ENCODE data around the gene BLTP1.

The BLTP1 gene

DNA sequence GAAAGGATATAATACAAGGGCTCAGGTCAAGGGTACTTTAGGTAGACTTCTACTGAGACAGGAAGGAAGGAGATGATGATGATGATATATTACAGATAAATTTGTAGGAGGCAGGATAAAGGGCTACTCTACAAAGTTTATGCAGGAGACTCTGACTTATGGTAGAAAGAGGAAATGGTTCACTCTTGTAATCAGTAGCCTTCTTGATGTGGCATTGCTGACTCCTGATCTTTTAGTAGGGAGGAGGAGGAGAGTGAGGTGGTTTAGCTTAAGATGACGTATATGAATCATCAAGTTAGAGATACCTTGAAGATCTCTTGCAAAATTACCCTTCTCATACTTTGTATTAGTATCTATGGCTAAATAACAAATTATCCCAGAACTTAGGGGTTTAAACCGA is 4.7 kb downstream of the BLTP1 start:
- peaks cover 18% of the 10 kb centered on the region for H3K4me1 ChIP-seq (ENCODE audit: insufficient read depth, low read length)
- H3K4me2 ChIP-seq (ENCODE audit: insufficient read depth, low read length), result no peak overlapping the region
- no peaks in the 10 kb centered on the region for H3K9me3 ChIP-seq (ENCODE audit: insufficient read depth, low read length, severe bottlenecking)
- H3K9ac ChIP-seq (ENCODE audit: low read depth, low read length), result no peak overlapping the region
- DNase-seq, result no peak
- H2AFZ ChIP-seq (ENCODE audit: low read depth, low read length), result no peak overlapping the region
- H3K4me3 ChIP-seq (ENCODE audit: low read depth in 1 of 2, low read length in 2 of 2), result no peak overlapping the region
- TF ChIP-seq EZH2 (IDR thresholded peaks at IDR 0.05; ENCODE audit: borderline replicate concordance, low read depth, low read length, severe bottlenecking), result no peak
- TF ChIP-seq, protein P1, sequence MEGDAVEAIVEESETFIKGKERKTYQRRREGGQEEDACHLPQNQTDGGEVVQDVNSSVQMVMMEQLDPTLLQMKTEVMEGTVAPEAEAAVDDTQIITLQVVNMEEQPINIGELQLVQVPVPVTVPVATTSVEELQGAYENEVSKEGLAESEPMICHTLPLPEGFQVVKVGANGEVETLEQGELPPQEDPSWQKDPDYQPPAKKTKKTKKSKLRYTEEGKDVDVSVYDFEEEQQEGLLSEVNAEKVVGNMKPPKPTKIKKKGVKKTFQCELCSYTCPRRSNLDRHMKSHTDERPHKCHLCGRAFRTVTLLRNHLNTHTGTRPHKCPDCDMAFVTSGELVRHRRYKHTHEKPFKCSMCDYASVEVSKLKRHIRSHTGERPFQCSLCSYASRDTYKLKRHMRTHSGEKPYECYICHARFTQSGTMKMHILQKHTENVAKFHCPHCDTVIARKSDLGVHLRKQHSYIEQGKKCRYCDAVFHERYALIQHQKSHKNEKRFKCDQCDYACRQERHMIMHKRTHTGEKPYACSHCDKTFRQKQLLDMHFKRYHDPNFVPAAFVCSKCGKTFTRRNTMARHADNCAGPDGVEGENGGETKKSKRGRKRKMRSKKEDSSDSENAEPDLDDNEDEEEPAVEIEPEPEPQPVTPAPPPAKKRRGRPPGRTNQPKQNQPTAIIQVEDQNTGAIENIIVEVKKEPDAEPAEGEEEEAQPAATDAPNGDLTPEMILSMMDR (IDR thresholded peaks at IDR 0.05; ENCODE audit: borderline replicate concordance, extremely low read depth, low read length, poor library complexity, severe bottlenecking), result no peak
- no peaks in the 10 kb centered on the region for H3K27me3 ChIP-seq (ENCODE audit: insufficient read depth, low read length, poor library complexity)
- ATAC-seq (ENCODE audit: insufficient read depth, low read depth), result no peak
- peaks cover 28% of the 10 kb centered on the region for H3K79me2 ChIP-seq (ENCODE audit: insufficient read depth, low read length)
- H3K27ac ChIP-seq (ENCODE audit: low read length), result no peak overlapping the region
- H4K20me1 ChIP-seq (ENCODE audit: insufficient read depth, low read length), result no peaks in the 10 kb centered on the region
- peaks cover 6% of the 10 kb centered on the region for H3K36me3 ChIP-seq (ENCODE audit: insufficient read depth, low read length)

DNA sequence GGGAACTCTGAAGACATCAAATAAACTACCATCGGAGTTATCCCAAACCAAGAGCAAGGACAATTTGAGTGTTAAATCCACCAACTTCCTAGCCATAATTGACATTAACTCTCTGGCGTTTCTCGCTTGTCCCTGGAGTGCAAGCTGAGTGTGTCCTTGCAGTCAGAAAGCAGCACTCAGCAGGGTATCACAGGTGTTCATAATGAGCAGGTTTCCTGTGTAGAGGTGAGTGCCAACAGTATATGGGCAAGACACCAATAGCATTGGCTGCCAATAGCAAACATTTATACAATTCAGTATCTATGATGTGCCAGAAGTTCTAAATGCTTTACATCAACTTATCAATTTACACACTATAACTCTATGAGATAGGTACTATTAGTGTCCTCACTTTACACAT is 11.2 kb downstream of the BLTP1 start:
- no peaks in the 10 kb centered on the region for H3K9me3 ChIP-seq (ENCODE audit: insufficient read depth, low read length, severe bottlenecking)
- H3K36me3 ChIP-seq (ENCODE audit: insufficient read depth, low read length), result no peaks in the 10 kb centered on the region; the same call in 1 of the 2 replicates
- DNase-seq, result no peak
- H2AFZ ChIP-seq (ENCODE audit: low read depth, low read length), result no peak overlapping the region
- no peak overlapping the region for H3K4me2 ChIP-seq (ENCODE audit: insufficient read depth, low read length)
- H4K20me1 ChIP-seq (ENCODE audit: insufficient read depth, low read length), result peaks cover 6% of the 10 kb centered on the region; the same call in 1 of the 2 replicates
- no peak overlapping the region for H3K27ac ChIP-seq (ENCODE audit: low read length)
- no peak overlapping the region for H3K4me3 ChIP-seq (ENCODE audit: low read depth in 1 of 2, low read length in 2 of 2)
- H3K79me2 ChIP-seq (ENCODE audit: insufficient read depth, low read length), result peaks cover 10% of the 10 kb centered on the region; the same call in 1 of the 2 replicates
- ATAC-seq (ENCODE audit: insufficient read depth, low read depth), result no peak
- no peaks in the 10 kb centered on the region for H3K27me3 ChIP-seq (ENCODE audit: insufficient read depth, low read length, poor library complexity)
- TF ChIP-seq EZH2 (IDR thresholded peaks at IDR 0.05; ENCODE audit: borderline replicate concordance, low read depth, low read length, severe bottlenecking), result no peak
- TF ChIP-seq, protein P1 (IDR thresholded peaks at IDR 0.05; ENCODE audit: borderline replicate concordance, extremely low read depth, low read length, poor library complexity, severe bottlenecking), result no peak
- no peak overlapping the region for H3K9ac ChIP-seq (ENCODE audit: low read depth, low read length)
- no peaks in the 10 kb centered on the region for H3K4me1 ChIP-seq (ENCODE audit: insufficient read depth, low read length)

DNA sequence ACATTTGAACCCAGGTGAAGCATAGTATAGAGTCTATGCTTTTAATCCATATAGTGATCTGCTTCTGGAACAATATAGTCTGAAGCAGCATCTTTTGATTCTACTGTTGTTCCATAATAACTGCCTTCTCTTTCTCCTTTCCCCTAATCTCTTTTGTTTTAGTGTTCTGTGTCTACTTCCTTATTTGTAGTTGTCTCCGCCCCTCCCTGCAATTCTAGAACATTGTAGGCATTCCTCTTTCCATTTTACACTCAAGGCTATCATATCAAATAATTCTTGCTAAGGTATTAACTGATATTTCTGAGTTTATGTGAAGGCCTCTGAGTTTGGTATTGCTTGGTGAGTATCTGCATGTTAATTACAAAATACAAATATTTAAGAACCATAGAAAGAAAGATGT is 11.6 kb downstream of the BLTP1 start:
- no peak for DNase-seq
- TF ChIP-seq EZH2 (IDR thresholded peaks at IDR 0.05; ENCODE audit: borderline replicate concordance, low read depth, low read length, severe bottlenecking), result no peak
- TF ChIP-seq, protein P1 (IDR thresholded peaks at IDR 0.05; ENCODE audit: borderline replicate concordance, extremely low read depth, low read length, poor library complexity, severe bottlenecking), result no peak
- ATAC-seq (ENCODE audit: insufficient read depth, low read depth), result no peak
- H3K4me3 ChIP-seq (ENCODE audit: low read depth in 1 of 2, low read length in 2 of 2), result no peak overlapping the region
- H3K27me3 ChIP-seq (ENCODE audit: insufficient read depth, low read length, poor library complexity), result no peaks in the 10 kb centered on the region
- H2AFZ ChIP-seq (ENCODE audit: low read depth, low read length), result no peak overlapping the region
- peaks cover 9% of the 10 kb centered on the region; the same call in 1 of the 2 replicates for H3K79me2 ChIP-seq (ENCODE audit: insufficient read depth, low read length)
- no peaks in the 10 kb centered on the region; the same call in 1 of the 2 replicates for H3K36me3 ChIP-seq (ENCODE audit: insufficient read depth, low read length)
- no peaks in the 10 kb centered on the region for H3K4me1 ChIP-seq (ENCODE audit: insufficient read depth, low read length)
- H3K4me2 ChIP-seq (ENCODE audit: insufficient read depth, low read length), result no peak overlapping the region
- no peak overlapping the region for H3K27ac ChIP-seq (ENCODE audit: low read length)
- H4K20me1 ChIP-seq (ENCODE audit: insufficient read depth, low read length), result peaks cover 6% of the 10 kb centered on the region; the same call in 1 of the 2 replicates
- no peak overlapping the region for H3K9ac ChIP-seq (ENCODE audit: low read depth, low read length)
- no peaks in the 10 kb centered on the region for H3K9me3 ChIP-seq (ENCODE audit: insufficient read depth, low read length, severe bottlenecking)
